ENCODE data around the gene USP19.

USP19 gene

GRCh38 chr3:49124203-49124602, 3.6 kb upstream of the USP19 start:
- H3K4me3 ChIP-seq (ENCODE audit: low read depth, low read length): no peak overlapping the region
- no peak for DNase-seq (ENCODE audit: low read depth)
- TF ChIP-seq, protein P1, sequence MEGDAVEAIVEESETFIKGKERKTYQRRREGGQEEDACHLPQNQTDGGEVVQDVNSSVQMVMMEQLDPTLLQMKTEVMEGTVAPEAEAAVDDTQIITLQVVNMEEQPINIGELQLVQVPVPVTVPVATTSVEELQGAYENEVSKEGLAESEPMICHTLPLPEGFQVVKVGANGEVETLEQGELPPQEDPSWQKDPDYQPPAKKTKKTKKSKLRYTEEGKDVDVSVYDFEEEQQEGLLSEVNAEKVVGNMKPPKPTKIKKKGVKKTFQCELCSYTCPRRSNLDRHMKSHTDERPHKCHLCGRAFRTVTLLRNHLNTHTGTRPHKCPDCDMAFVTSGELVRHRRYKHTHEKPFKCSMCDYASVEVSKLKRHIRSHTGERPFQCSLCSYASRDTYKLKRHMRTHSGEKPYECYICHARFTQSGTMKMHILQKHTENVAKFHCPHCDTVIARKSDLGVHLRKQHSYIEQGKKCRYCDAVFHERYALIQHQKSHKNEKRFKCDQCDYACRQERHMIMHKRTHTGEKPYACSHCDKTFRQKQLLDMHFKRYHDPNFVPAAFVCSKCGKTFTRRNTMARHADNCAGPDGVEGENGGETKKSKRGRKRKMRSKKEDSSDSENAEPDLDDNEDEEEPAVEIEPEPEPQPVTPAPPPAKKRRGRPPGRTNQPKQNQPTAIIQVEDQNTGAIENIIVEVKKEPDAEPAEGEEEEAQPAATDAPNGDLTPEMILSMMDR (IDR thresholded peaks at IDR 0.05; ENCODE audit: low read depth, low read length, missing control alignments): no peak

DNA sequence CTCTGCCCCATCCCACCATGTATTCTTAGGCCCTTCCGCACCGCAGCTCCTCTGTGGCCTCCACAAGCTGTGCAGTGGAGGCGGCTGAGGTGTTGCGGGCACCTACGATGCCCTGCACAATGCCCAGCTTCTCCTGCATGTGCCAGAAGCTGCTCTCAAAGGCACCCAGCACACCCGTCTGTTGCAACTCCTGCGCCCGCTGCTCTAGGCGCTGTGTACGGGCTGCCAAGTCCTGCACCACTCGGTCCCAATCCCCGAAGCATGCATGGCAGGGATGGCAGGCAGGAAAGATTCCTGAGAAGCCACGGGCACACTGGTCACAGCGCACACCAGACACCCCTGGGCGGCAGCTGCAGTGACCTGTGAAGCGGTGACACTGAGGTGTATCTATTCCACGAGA, 3.1 kb upstream of the USP19 start:
- DNase-seq (ENCODE audit: low read depth): no peak
- no peak overlapping the region for H3K4me3 ChIP-seq (ENCODE audit: low read depth, low read length)
- TF ChIP-seq, protein P1 (IDR thresholded peaks at IDR 0.05; ENCODE audit: low read depth, low read length, missing control alignments): no peak

DNA sequence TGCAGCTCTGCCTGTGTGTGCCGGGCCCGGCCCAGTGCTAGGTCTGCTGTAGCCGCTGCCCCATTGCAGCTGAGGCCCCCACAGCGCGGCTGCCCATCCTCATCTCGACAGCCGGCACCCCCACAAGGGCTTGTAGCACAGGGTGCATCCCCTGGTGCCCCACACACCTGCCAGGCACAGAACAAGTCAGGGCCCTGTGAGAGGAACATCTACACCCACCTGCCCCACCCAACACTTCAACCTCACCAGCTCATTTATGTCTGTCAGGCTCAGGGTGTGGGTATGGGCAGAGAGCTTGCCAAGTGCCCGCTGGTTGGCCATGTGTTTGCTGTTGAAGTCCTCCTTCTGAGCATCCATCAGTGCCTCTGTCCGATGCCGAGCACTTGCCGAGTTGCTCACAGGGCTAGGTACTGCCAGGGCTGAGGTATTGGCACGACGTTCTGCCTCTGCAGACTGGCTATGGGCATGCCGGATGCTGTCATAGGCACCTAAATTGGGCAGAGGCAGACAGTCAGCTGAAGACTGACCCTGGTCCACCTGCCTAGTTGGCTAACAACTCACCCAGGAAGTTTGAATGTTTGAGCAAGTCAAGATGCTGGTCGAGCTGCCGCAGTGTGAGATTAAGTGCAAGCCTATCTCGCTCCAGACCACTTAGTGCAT, 2.4 kb upstream of the USP19 start:
- DNase-seq (ENCODE audit: low read depth): no peak
- TF ChIP-seq, protein P1 (IDR thresholded peaks at IDR 0.05; ENCODE audit: low read depth, low read length, missing control alignments): no peak
- no peak overlapping the region for H3K4me3 ChIP-seq (ENCODE audit: low read depth, low read length)

- TF ChIP-seq, protein P1 (IDR thresholded peaks at IDR 0.05; ENCODE audit: low read depth, low read length, missing control alignments): no peak
- H3K4me3 ChIP-seq (ENCODE audit: low read depth, low read length): no peak overlapping the region
These were observed 1.8 kb upstream of the USP19 start for GRCh38 chr3:49122451-49122850.

DNA sequence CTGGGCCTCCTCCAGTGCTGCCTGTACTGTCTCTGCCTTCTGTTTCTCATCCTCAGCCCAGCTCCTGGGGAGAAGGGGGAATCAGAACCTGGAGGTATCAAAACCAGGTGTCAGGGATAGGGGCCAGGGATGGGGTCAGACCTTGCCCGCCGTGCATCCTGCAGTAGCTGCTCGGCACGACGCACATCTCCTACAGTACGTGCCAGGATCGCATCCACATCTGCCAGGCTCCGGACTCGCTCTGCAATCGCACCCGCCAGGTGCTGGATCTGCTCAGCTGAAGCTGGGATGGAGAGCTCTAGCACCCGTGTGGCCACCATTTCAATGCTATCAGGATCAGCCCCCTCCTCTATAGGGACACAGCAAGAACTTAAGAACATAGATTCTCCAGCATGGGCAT, 1.4 kb upstream of the USP19 start:
- TF ChIP-seq, protein P1 (IDR thresholded peaks at IDR 0.05; ENCODE audit: low read depth, low read length, missing control alignments): no peak
- DNase-seq (ENCODE audit: low read depth): no peak

More at GRCh38 chr3:49122451-49122850, 1.8 kb upstream of the USP19 start:
- no peak for DNase-seq (ENCODE audit: low read depth)

GRCh38 chr3:49121132-49121736, 611 bp upstream of the USP19 start:
- peak overlapping the region; percentile 82 for H3K4me3 ChIP-seq (ENCODE audit: low read depth, low read length)
- TF ChIP-seq, protein P1 (IDR thresholded peaks at IDR 0.05; ENCODE audit: low read depth, low read length, missing control alignments): no peak
- DNase-seq (ENCODE audit: low read depth): no peak

More for the DNA sequence above, 1.4 kb upstream of the USP19 start:
- H3K4me3 ChIP-seq (ENCODE audit: low read depth, low read length): no peak overlapping the region

- H3K4me3 ChIP-seq (ENCODE audit: low read depth, low read length): peak overlapping the region; percentile 82
- TF ChIP-seq, protein P1 (IDR thresholded peaks at IDR 0.05; ENCODE audit: low read depth, low read length, missing control alignments): no peak
- DNase-seq (ENCODE audit: low read depth): no peak
These were observed 556 bp downstream of the USP19 start for GRCh38 chr3:49120096-49120437.
